ENCODE results near the gene KIF3B. TPM values are rescaled to one million over a fixed set of nuclear protein-coding genes. Genes with fewer than 3 reads are reported as not detected.

The KIF3B gene
- total and polyA plus RNA-seq, 2 of the 13 experiments (the other 11 are each of a cell fraction or from before 2014, with no cell fraction given): 23.6 to 28.8 TPM

- TF ChIP-seq PHB2 (IDR thresholded peaks at IDR 0.05; ENCODE audit: partially characterized antibody) (no peak), HNRNPH1 (optimal IDR thresholded peaks at IDR 0.05; ENCODE audit: low read depth, low read length) (no peak), GATAD1 (CRISPR knock-in tag; IDR thresholded peaks at IDR 0.05) (peak; percentile 72; the same call in 1 of the 2 replicates), THRA (CRISPR knock-in tag; IDR thresholded peaks at IDR 0.05; ENCODE audit: borderline replicate concordance) (peak; percentile 62; the same call in 1 of the 2 replicates), JDP2 (CRISPR knock-in tag; IDR thresholded peaks at IDR 0.05; ENCODE audit: borderline replicate concordance) (no peak), EEA1 (CRISPR knock-in tag; IDR thresholded peaks at IDR 0.05; ENCODE audit: borderline replicate concordance) (no peak), HIC2 (CRISPR knock-in tag; IDR thresholded peaks at IDR 0.05; ENCODE audit: low read depth) (no peak), U2AF1 (optimal IDR thresholded peaks at IDR 0.05; ENCODE audit: low read depth, low read length) (peak; percentile 24), MEIS2 (CRISPR knock-in tag; IDR thresholded peaks at IDR 0.05) (no peak; the same call in none of the 2 replicates), ZNF605 (CRISPR knock-in tag; IDR thresholded peaks at IDR 0.05) (peak; percentile 78), HINFP (CRISPR knock-in tag; IDR thresholded peaks at IDR 0.05; ENCODE audit: low read depth) (no peak), ATAD3A (CRISPR knock-in tag; IDR thresholded peaks at IDR 0.05) (no peak), IRF2 (CRISPR knock-in tag; IDR thresholded peaks at IDR 0.05) (peak; percentile 87), ZNF557 (CRISPR knock-in tag; IDR thresholded peaks at IDR 0.05) (0 out of 2 replicates have a peak, but pooled peaks have one; percentile 41), SMYD3 (CRISPR knock-in tag; IDR thresholded peaks at IDR 0.05) (no peak)
- TF ChIP-seq, protein P1, sequence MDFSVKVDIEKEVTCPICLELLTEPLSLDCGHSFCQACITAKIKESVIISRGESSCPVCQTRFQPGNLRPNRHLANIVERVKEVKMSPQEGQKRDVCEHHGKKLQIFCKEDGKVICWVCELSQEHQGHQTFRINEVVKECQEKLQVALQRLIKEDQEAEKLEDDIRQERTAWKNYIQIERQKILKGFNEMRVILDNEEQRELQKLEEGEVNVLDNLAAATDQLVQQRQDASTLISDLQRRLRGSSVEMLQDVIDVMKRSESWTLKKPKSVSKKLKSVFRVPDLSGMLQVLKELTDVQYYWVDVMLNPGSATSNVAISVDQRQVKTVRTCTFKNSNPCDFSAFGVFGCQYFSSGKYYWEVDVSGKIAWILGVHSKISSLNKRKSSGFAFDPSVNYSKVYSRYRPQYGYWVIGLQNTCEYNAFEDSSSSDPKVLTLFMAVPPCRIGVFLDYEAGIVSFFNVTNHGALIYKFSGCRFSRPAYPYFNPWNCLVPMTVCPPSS (IDR thresholded peaks at IDR 0.05): no peak
- TF ChIP-seq, protein P2, sequence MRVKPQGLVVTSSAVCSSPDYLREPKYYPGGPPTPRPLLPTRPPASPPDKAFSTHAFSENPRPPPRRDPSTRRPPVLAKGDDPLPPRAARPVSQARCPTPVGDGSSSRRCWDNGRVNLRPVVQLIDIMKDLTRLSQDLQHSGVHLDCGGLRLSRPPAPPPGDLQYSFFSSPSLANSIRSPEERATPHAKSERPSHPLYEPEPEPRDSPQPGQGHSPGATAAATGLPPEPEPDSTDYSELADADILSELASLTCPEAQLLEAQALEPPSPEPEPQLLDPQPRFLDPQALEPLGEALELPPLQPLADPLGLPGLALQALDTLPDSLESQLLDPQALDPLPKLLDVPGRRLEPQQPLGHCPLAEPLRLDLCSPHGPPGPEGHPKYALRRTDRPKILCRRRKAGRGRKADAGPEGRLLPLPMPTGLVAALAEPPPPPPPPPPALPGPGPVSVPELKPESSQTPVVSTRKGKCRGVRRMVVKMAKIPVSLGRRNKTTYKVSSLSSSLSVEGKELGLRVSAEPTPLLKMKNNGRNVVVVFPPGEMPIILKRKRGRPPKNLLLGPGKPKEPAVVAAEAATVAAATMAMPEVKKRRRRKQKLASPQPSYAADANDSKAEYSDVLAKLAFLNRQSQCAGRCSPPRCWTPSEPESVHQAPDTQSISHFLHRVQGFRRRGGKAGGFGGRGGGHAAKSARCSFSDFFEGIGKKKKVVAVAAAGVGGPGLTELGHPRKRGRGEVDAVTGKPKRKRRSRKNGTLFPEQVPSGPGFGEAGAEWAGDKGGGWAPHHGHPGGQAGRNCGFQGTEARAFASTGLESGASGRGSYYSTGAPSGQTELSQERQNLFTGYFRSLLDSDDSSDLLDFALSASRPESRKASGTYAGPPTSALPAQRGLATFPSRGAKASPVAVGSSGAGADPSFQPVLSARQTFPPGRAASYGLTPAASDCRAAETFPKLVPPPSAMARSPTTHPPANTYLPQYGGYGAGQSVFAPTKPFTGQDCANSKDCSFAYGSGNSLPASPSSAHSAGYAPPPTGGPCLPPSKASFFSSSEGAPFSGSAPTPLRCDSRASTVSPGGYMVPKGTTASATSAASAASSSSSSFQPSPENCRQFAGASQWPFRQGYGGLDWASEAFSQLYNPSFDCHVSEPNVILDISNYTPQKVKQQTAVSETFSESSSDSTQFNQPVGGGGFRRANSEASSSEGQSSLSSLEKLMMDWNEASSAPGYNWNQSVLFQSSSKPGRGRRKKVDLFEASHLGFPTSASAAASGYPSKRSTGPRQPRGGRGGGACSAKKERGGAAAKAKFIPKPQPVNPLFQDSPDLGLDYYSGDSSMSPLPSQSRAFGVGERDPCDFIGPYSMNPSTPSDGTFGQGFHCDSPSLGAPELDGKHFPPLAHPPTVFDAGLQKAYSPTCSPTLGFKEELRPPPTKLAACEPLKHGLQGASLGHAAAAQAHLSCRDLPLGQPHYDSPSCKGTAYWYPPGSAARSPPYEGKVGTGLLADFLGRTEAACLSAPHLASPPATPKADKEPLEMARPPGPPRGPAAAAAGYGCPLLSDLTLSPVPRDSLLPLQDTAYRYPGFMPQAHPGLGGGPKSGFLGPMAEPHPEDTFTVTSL (CRISPR knock-in tag; IDR thresholded peaks at IDR 0.05; ENCODE audit: borderline replicate concordance): peak; percentile 95
Measured at GRCh38 chr20:32325706-32326503, 48.5 kb downstream of the KIF3B start (continued).
